Vagina (tissue), 2 donors: Measurements from ENCODE around the gene GABRB2.

Source experiments
- CTCF ChIP-seq, 3 experiments: fragments of 450-650 bp in 2 of 3; fragments of 200-600 bp in 1 of 3; sonication (generic) in 1 of 3; IDR thresholded peaks; one replicate each; pipeline ENCODE4 v1.5.1; 2017 to 2019; ENCODE audit warnings: antibody characterized with exemption in 3 of 3, mild to moderate bottlenecking in 2 of 3, moderate library complexity in 2 of 3
- POLR2A ChIP-seq, 2 donors: fragments of 450-650 bp; IDR thresholded peaks; one replicate each; pipeline ENCODE4 v1.6.1; 2017; ENCODE audit warnings: antibody characterized with exemption in 2 of 2, mild to moderate bottlenecking in 2 of 2, moderate library complexity in 2 of 2

GRCh38 chr5:161411156-161411555 lies 135.4 kb downstream of the GABRB2 start:
- no peak for TF ChIP-seq POLR2A (IDR thresholded peaks at IDR 0.05)
- TF ChIP-seq CTCF (IDR thresholded peaks at IDR 0.05): no peak
